ENCODE measurements around the gene HHATL.
"Not testable (repeated sequence)": the region's sequence is repeated elsewhere in the genome, so short reads cannot be mapped to it uniquely, and the experiment has no call there.

HHATL gene

GRCh38 chr3:42733501-42734262 lies 31.1 kb upstream of the HHATL start:
- DNase-seq (ENCODE audit: low read depth, low spot score), result no peak

DNA sequence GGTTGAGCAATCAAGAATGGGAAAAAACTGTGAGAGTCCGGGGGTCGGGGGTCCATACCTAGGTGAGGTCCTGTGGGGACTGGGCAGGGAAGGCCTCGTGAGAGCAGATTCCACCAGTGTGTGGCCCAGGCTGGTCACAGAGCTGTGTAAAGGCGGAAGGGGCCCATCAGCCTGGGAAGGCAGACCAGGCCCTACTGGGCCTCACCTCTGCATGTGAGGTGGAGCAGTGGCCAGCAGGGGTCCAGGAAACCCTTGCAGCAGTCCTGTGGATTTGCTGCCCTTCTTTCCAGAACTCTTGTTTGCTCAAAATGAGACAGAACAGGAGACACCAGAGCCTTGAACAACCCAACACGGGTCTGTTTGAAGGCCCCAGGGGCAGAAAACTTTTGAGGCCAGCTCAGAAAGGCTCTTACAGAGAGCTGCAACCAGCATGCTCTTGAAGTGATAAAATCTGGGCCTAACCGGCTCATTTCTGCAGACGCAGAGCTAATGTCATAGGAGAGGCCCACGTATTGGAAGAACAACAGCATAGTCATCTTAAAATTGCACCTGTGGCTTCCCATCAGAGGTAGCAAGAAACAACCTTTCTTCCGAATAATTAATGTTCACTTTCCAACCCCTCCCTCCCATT lies 30.3 kb upstream of the HHATL start:
- DNase-seq (ENCODE audit: low read depth, low spot score), result no peak

- DNase-seq (ENCODE audit: low read depth, low spot score), result no peak
Measured at GRCh38 chr3:42732196-42732828, 29.7 kb upstream of the HHATL start.

GRCh38 chr3:42731476-42732195 lies 29.0 kb upstream of the HHATL start:
- no peak for DNase-seq (ENCODE audit: low read depth, low spot score)

DNA sequence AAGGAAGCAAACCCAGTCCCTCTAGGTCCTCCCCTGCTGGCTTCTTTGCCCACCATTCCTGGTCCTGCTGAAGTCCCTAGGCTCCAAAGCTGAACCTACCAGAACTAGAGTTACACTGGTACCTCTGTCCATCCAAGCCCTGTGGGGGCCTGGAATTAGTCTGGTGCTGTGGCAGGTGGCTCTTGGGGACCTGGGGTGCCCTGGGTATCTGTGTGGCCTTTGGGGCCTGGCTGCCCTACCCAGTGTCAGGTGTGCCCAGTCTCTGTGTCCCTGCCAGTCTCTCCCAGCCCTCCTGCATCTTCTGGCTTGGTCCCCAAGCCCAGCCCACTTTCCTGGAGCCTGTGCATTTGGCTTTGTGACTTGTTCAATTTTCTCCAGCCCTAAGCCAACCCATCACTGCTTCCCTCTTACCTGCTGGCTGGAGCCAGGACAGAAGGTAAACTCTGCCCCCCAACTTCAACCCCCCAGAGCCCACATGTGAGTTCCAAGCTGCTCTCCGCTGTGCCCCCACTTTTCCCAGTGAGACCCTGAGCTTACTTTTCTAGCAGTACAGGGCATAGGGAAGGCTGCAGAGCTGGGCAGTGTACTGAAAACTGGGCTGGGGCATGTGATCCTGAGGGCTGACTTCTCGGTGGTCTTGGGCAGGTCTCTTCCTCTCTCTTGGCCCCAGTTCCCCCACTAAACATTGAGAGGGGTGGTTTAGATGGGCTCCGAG lies 28.3 kb upstream of the HHATL start:
- no peak for DNase-seq (ENCODE audit: low read depth, low spot score)

GRCh38 chr3:42730294-42730693 lies 27.7 kb upstream of the HHATL start:
- DNase-seq (ENCODE audit: low read depth, low spot score), result no peak

DNA sequence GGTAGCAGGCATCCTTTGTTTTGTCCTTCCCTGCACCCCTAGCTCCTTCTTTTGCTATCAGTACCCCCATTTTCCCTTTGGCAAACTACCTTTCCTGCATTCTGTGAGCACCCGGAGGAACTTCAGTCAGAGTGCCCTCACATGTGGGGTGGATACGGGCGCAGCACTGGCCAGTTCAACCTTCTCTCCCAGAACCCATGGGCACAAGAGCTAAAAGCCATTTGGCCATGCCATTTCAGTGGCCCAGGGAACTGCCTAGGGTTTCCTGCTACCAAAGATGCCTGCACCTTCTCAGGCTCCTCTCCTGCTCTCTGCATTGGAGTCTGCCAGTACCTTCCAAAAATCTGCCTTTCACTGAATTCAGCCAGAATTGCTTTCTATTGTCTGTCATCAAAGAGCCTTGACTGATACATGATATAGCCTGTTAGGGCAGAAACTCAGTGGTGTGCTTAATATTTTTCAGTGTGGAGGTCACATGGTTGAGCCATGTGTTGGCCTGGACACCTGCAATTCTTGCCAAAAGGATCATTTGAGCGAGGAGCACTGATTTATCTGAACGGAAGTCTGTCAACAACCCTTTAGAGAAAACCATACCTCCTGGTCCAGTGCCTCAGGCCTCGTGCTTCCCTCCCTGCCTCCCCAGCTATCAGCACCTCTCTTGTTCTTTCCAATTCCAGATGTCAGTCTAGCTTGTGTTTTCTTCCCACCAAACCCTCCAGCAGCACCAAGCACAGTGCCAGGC lies 27.0 kb upstream of the HHATL start:
- DNase-seq (ENCODE audit: low read depth, low spot score), result no peak

DNA sequence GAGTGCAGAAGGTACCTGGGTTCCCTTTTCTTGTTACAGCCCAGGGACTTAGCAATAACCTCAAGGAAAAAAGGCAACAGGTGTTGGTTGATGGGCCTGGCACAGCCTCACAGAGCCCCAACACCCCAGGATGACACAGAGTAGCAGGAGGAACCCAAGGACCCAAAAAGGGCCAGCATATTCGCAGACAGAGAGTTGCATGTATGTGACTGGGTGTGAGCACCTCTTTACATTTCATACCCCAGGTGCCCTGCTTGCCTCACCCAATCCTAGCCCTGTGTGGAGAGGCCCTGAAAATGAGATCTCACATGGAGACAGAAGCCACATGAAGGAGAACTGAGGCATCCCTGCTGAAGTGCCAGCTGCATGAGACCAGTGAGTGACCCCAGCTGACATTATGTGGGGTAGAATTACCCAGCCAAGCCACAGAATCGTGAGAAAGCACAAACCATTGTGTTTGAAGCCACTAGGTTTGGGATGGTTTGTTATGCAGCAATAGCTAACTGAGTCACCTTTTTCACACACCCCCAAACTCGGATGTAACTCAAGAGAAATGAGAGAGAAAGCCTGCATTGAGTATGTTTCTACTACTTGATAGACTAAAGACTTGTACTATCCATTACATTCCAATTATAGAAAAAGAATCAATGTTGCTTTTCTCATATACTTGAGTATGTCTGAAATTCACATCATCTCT lies 26.2 kb upstream of the HHATL start:
- DNase-seq (ENCODE audit: low read depth, low spot score), result no peak

- DNase-seq (ENCODE audit: low read depth, low spot score), result no peak
Measured at GRCh38 chr3:42728056-42728455, 25.5 kb upstream of the HHATL start.

- DNase-seq (ENCODE audit: low read depth, low spot score), result no peak
Measured at GRCh38 chr3:42725454-42725853, 22.9 kb upstream of the HHATL start.

DNA sequence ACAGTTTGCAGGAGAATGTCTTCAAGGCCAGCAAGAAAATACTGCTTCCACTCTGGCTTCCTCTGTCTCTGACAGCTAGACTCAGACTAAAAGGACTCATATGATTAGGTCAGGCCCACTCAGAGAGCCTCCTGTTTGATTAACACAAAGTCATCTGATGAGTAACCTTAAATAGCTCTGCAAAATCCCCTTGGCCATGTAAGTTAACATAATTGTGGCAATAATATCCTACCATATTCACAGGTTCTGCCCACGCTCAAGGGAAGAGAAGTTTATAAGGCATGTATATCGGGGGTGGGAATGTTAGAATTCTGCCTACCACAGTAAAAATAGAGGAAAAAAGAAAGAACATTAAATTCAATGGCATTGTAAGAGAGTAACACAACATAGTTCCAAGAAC lies 20.6 kb upstream of the HHATL start:
- DNase-seq (ENCODE audit: low read depth, low spot score), result no peak

DNA sequence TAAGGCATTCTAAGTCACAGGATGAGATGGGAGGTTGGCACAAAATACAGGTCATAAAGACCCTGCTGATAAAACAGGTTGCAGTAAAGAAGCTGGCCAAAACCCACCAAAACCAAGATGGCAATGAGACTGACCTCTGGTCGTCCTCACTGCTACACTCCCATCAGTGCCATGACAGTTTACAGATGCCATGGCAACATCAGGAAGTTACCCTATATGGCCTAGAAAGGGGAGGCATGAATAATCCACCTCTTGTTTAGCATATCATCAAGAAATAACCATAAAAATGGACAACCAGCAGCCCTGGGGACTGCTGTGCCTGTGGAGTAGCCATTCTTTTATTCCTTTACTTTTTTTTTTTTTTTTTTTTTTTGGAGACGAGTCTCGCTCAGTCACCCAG lies 19.8 kb upstream of the HHATL start:
- DNase-seq (ENCODE audit: low read depth, low spot score), result not testable (repeated sequence)

DNA sequence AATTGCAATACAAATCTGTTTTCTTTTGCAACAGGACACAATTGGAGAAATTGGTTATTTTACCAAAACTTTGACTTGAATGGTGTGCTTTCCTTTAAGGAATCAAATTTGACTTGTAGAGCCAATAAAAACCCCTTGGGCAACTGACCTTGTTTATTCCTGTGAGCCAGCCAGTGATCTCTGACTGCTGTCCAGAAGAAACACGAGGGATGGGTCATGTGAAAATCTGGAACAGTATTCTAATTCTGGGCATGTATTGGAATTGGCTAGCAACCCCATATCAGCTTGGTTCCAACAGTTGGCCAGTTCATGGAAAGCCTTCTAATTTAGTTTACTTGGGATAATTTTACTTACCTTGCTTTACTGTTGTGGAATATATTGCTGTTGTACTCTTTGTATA lies 19.1 kb upstream of the HHATL start:
- DNase-seq (ENCODE audit: low read depth, low spot score), result no peak

DNA sequence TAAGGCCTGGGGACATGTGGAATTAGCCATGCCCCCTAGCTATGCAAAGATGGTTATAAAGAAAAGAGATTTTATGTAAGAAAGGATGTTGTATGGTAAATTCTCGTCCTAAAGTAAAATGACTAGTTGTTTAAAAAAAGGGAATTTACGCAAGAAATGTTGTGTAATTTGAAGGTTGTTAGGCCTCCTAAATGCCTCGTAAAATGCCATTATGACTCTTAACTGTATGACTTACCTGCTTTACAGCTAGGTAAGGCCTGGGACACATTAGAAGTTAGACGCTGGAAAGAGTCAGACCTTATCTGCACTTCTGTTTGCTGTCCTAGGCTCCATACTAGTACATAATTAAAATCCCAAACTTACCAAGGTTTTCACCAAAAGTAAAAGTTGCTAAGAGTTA lies 17.5 kb upstream of the HHATL start:
- DNase-seq (ENCODE audit: low read depth, low spot score), result no peak

GRCh38 chr3:42719002-42719401 lies 16.4 kb upstream of the HHATL start:
- no peak for DNase-seq (ENCODE audit: low read depth, low spot score)

- DNase-seq (ENCODE audit: low read depth, low spot score), result no peak
Measured at GRCh38 chr3:42718338-42718737, 15.7 kb upstream of the HHATL start.

GRCh38 chr3:42717306-42717705 lies 14.7 kb upstream of the HHATL start:
- DNase-seq (ENCODE audit: low read depth, low spot score), result no peak

DNA sequence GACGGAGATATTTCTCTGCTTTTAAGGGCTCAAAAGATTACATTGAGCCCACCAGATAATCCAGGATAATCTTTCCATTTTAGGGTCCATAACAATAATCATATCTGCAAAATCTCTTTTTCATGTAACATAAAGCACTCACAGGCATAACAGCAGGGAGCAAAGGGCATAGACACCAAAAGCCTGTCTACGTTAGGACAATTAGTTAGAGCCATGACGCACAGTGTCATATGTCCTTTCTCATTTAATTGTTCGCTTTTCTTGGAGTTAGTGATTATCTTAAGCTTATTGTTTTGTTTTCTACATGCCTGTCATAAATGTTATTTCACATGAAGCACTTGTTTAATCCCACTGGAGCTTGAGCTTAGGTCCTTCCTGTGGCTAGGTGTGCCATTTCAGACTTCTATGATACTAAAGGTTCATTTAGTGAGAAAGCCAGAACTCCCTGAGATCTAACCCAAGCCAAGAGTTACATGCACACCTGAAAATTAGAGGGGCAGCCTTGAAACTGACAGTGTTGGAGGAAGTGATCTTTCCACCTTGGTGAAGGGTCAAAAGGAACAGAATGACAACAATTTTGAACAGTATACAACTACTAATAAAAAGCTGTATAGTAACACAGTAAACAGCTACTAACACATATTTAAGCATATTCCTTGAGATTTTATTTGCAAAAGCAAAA lies 11.7 kb upstream of the HHATL start:
- DNase-seq (ENCODE audit: low read depth, low spot score), result no peak

DNA sequence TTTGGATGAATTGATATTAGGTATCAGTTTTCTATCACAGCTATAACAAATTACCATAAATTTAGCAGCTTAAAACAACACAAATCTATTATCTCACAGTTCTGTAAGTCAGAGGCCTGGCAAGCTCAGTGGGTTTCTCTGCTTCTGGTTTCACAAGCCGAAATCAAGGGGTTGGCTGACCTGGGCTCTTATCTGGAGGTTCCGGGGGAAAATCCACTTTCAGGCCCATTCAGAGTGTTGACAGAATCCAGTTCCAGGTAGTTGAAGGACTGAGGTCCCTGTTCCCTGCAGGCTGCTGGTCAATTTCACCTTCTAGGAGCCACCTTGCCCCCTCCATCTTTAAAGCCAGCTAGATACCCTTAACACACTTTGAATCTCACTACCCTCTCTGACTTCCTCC lies 11.1 kb upstream of the HHATL start:
- no peak for DNase-seq (ENCODE audit: low read depth, low spot score)
